GM11168 (cell line): Measurements from ENCODE around the gene TMEM52.

ENCODE experiments used
- in situ Hi-C: fragments of 300-500 bp; cut with MboI; formaldehyde crosslinking; loops from one replicate; pipeline ENCODE4 v1.12.0; 2022; ENCODE audit warnings: low sequenced_read_pairs; ENCODE audit not compliant: unreplicated experiment

The TMEM52 gene

DNA sequence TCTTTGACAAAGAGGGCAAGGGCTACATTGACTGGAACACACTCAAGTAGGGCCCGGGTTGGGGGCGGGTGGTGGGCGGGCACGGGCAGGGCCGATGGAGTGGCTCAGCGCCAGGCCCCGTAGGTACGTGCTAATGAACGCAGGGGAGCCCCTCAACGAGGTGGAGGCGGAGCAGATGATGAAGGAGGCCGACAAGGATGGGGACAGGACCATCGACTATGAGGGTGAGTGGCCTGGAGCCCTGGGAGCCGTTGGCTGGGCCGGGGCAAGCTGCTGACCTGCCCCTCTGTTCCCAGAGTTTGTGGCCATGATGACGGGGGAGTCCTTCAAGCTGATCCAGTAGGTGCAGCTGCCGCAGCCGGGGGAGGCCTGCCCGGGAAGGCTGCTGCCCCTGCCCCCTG lies 2.2 kb downstream of the TMEM52 start:
- in situ Hi-C loops = no loop called here

DNA sequence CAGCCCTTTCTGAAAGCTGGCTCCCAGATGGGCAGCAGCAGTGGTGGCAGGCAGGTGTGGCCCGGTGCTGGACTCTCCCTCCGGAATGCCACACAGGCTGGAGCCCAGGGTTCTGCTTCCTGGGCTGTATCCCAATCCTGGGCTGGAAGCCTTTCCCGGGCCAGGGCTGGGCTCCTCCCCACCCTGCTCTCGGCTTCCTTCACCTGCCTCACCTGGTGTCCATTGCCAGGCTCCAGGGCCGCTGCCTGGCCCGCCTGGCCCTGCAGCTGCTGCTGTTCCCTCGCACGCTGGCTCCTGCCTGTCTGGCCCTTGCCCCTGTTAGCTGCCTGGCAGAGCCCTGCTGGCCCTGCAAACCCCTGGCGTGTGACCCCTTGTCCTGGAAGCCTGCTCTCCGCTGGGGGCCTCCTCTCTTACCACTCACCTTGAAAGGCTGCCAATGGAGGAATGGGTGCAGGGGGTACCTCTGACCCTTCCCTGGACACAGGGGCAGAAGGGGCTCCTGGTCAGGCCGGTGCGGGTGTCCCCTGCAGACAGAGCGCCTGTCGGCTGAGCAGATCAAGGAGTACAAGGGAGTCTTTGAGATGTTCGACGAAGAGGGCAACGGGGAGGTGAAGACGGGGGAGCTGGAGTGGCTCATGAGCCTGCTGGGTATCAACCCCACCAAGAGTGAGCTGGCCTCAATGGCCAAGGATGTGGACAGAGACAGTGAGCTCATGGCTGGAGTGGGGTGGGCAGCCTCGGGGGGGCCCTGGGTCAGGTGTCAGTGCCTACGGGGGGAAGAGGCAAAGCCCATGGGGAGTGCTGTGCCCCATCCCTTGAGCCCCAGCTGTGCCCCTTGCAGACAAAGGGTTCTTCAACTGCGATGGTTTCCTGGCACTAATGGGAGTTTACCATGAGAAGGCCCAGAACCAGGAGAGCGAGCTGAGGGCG lies 2.9 kb downstream of the TMEM52 start:
- in situ Hi-C loops = no loop called here

DNA sequence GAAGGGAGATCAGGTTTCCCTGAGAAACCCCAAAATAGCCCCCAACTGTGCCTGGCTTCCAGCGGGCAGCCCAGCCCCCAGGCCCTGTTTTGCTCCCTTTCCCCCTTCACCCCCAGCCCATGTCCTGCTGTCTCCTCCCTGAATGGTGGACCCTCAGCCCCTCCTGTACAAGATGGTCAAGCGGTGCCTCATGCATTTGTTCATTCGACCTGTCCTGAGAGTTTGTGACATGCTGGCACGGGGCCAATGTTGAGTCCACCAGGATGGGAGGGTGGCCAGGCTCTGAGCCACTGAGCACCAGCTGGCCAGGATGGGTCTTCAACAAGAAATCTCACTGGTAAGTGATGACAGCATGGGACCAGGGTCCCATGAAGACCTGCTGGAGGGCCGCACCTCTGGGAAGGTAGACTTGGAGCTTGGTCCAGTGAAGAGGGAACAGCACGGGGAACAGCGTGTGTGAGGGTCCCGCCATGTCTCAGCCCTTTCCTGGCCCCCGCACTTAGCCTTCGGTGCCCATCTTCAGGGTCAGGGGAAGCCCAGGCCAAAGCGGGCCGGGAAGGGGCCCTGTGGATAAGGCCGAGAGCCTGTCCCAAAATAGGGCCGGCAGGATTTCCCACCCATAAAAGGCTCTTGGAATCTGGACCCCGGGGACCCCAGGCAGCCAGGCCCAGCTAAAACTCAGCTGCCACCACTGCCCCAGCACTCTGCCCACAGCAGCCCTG lies 3.9 kb downstream of the TMEM52 start, which contains the start of gene CALML6:
TSS of gene CALML6 (plus strand) at position 290 of the 722 bp plus-strand sequence. CDS start at position 311, 21 bp downstream.
- in situ Hi-C loops = no loop called here

DNA sequence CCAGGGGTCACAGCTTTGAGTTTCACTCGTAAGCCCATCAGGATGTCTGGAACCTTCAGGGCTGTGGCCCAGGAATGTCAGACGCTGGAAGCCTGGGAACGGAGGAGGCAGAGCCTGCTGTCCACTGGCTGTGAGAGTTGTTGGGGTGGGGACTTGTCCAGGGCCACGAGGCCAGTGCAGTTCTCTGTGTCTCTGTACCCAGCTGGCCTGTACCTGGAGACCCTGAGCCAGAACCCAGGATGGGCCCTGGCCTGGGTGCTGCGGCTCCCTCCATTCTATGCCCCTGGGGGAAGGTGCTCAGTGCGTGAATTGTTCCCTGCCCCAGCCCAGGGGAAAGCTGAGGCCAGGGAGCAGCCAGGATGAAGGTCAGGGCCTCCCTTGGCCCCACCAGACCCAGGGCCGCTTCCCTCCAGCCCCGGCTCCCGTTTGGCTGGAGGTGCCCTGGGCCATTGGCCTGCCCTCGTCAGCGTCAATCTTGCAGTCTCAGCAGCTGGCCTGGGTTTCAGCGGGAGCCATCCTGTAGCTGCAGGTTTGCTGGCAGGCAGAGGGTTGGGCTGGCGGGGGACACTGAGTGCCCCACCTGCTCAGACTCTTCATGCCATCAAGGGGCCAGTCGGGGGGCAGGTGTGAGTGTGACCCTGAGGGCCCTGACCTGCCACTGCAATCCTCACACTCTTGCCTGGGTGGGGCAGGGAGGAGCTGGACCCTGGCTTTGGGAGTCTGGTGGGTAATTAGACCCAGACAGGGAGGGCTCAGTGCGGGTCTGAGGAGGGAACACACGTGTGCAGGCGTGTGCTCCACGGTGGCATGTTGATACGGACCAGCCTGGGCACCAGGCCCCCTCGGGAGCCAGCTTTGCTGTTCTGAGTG lies 4.7 kb downstream of the TMEM52 start:
- in situ Hi-C loops = no loop called here

DNA sequence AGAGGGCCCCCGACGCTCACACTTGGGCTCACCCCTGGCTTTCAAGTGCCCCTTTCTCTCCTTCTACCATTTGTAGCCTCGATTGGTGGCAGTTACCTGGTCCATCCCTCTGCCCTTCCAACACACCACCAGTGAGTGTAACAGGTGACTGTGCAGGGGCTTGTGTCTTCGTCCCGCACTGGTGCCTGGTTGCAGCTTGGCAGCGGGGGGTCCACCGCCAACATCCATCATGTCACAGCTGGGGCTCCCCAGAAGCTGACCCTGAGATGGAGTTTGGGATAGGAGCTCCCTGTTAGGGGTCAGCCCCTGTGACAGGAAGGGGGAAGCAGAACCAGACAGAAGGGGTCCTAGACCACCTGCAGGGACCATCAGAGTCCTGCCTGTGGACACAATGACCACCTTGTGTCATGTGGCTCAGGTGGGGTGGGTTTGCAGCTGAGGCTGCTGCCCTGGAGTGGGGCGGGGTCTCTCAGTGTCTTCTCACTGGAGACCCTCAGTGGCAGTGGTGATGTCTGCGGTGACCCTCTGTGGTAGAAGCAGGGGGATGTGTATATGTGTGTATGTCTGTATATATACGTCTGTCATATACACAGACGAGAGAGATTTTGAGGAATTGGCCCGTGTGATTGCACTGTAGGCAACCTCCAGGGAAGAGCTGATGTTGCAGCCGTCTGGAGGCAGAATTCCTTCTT lies 7.6 kb downstream of the TMEM52 start:
- in situ Hi-C loops = no loop called here

DNA sequence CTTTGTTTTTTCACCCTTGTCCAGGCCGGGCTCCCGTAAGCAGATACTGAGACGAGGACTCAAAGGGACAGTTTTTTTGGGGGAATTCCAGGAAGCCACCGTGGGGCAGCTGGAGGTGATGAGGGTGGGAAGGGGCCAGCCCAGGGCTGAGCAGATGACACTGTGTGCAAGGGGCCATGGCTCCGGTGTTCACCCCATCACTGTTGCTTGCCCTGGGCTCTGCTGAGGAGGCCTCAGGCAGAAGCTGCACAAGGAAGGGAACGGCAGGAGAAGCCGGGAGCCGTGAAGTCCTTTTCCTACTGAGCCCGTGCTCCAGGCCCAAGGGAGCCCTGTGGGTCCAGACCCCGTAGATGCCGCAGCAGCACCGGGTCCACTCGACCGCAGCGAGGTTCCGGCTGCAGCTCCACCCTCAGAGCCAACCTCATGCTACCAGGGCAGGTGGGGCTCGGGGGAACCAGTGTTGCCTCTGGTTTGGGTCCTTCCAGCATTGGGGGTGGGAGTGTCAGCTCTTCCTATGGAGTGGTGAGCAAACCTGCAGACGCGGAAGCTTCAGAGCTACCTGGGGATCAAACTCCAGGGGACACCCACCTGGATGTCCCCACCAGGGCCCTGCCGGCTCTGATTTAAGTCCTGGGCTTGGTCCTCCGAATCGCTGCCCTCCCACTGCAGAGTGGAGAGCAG lies 8.3 kb downstream of the TMEM52 start:
- in situ Hi-C loops = no loop called here

DNA sequence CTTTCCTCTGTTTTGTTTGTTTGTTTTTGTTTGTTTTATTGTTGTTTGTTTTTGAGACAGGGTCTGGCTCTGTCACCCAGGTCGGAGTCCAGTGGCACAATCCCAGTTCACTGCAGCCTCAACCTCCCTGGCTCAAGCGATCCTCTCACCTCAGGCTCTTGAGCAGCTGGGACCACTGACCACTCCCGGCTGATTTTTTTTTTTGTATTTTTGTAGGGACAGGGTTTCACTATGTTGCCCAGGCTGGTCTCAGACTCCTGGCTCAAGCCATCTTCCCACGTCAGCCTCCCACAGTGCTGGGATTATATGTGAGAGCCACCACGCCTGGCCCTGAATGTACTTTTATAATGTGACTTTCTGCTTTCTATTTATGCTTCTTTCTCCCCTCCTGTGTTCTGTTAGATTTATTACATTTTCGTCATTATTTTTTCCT lies 9.0 kb downstream of the TMEM52 start:
- in situ Hi-C loops = no loop called here

DNA sequence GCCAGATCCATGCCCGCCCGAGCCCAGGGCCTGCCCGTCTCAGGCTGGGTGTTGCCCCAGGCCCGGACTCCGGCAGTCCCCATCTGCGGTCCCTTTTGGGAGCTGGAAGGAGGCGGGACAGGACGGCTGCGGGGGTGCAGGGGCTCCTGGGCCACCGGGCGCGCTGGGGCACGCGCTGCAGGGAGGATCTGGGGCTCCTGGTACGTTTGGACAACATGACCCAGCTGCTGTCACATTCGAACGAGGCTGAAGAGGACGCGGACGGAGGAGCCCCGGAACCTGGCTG lies 10.6 kb downstream of the TMEM52 start:
- in situ Hi-C loops = no loop called here

DNA sequence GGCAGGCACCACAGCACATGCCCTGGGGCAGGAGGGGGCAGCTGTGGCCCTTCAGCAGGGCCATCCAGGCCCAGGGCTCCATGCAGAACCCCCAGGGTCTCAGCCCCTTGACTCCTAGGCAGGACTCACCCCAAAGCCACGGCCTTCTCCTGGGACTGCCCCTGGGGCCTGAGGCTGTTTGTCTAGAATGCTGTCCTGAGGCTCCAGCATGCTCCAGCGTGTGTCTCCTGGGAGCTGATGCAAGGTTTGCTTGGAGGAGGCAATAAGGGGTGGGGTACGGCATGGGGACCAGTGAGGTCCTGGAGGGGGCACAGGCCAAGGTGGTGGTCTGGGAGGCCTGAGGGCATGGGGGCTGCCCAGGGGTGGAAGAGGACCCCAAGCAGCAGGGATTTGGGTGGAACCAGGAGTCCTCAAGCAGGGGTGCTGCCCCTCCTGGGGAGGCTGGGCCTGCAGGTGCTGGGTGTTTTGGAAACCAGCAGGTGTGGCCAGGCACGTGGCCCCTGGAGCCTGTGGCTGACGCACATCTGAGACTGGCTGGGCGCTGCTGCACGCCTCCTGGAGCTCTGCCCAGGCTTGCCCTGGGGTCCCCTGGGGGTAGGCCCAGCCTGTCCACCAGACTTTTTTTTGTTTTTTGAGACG lies 11.9 kb downstream of the TMEM52 start:
- in situ Hi-C loops = no loop called here

DNA sequence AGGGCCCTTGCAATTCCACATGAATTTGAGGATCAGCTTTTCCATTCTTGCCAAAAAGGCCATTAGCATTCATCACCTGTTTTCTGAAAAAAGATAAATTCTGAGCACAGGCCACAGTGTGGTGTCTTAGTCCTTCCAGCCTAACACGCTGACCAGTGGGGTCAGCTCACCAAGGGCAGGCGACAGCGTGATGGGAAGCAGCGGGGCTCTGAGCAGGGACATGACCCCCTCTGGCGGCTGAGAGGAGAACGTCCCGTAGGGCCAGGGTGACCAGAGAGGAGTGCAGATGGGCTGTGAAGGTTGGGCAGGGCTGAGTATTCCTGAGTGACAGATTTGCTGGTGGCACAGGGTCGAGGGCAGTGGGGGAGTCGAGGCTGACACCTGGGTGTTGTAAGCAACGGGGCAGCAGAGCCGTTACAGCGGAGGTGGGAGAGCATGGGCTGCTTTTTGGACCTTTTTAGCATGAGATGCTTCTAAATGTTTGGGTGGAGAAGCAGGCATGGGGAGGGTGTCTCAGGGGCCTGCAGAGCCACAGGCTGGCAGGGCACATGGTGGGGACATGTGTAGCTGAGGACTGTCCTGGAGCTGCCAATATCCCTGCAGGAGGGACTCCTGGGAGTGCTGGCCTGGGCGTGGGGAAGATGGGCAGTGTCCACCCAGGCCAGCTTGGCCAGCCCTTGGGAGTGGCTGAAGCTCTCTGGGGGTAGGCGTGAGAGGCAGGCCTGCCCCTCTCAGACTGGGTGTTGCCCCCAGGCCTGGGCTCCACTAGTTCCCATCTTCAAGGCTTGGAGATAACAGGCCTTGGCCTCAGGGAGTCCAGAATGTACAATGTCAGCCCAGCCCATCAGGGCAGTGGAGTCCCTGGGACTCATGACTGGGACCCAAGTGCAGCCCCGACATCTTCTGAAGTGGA lies 12.6 kb downstream of the TMEM52 start:
- in situ Hi-C loops = no loop called here

DNA sequence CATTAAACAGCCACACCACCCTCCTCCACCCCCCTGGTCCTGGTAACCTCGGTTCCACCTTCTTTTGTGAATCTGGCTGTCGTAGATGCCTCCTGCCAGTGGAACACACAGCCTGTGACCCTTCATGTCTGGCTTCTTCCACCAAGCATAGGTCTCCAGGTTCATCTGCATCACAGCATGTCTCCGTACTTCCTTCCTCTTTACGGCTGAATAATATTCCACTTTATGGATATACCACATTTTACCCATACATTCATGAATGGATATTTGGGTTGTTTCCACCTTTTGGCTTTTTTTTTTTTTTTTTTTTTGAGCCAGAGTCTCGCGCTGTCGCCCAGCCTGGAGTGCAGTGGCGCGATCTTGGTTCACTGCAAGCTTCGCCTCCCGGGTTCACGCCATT lies 15.9 kb downstream of the TMEM52 start:
- in situ Hi-C loops = no loop called here

DNA sequence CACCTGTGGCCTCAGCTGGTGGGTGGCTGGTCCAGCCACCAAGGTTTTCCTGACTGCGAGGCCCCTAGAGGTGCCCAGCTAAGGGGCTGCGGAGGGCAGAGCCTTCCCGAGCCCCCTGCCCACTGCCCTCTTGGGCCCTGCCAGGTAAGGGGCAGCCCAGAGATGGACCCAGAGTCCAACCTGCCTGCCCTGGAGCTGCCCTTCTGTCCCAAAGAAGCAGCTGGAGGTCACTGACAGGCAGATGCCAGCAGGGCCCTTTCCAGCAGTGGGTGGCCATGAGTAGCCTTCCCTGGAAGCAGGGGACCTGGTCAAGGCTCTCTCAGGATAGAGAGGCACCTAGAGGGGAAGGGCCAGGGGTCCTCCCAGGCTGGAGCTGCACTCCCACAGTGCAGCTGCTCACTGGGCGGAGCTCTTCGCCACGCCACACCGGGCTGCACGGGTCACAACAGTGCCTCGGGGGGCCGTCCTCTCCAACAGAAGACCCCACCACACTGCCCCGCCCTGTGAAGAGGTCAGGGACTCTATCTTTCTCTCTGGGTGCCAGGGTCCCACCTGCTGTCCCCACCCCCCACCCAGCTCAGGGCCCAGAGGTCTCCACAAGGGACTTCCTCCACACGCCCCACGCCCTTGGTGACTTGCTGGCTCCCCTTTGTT lies 17.3 kb downstream of the TMEM52 start:
- in situ Hi-C loops = no loop called here

DNA sequence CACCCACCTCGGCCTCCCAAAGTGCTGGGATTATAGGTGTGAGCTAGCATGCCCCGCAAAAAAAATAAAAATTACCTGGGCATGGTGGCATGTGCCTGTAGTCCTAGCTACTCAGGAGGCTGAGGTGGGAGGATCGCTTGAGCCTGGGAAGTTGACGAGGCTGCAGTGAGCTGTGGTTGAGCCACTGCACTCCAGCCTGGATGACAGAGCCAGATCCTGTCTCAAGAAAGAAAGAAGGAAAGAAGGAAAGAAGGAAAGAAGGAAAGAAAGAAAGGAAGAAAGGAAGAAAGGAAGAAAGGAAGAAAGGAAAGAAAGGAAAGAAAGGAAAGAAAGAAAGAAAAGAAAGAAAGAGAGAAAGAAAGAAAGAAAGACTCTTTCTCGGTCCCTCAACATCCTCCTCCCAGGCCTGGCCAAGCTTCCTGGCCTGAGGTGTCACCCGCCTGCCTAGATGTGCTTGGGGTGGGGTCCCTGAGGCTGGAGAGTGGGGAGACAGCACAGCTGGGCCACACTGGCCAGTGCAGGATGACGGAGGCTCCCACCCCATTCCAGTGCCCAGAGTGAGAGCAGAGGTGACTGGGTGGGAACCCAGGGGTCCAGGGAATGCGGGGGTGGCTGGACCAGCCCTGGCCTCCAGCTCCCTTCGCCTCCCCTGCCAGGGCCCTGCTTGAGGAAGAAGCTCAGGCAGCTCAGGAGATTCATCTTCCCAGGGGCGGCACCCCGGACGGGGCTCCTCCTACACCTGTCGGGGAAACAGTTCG lies 18.0 kb downstream of the TMEM52 start:
- in situ Hi-C loops = no loop called here

DNA sequence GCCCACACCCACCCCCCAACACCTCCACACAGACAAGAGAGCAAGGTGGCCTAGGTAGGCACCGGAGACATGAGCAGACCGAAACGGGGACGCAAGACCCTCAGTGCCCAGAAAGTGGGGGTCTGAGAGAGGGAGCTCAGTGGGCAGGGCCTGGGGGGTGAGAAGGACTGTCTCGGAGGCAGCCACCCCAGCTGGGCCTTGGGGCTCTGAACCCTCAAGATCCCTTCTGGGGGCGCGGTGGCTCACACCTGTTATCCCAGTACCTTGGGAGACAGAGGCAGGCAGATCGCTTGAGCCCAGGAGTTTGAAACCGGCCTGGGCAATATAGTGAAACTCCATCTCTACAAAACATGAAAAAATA lies 19.1 kb downstream of the TMEM52 start:
- in situ Hi-C loops = no loop called here

DNA sequence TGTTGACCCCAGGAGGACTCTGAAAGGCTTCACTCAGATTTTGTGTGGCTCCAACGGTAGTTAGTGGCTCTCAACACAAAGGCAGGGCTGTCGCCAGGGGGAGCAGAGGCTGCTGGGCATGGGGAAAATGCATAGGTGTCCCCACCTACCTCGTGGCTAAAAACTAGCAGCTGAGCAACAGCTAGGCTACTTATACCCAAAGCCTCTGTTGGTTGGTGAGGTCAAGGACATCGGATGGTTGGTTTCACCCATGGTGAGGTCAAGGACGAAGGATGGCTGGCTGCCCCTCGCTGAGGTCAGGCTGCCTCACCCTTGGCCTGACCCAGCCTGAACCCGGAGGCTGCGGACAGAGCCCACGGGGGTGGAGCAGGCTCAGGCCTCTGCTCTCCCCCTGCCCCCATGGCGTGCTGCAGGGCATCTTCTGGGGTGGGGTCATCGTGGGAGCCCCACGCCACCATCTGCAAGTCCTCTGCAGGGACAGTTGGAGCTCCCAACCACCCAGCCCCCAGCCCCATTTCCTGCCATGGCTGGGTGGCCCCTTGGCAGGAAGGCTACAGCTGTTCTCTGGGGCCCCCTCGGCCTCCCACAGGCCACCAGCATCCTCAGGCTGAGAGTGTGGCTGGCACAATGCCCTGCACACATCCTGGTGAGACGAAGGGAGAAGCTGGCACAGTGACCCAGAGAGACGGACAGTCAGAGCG lies 19.7 kb downstream of the TMEM52 start:
- in situ Hi-C loops = no loop called here

DNA sequence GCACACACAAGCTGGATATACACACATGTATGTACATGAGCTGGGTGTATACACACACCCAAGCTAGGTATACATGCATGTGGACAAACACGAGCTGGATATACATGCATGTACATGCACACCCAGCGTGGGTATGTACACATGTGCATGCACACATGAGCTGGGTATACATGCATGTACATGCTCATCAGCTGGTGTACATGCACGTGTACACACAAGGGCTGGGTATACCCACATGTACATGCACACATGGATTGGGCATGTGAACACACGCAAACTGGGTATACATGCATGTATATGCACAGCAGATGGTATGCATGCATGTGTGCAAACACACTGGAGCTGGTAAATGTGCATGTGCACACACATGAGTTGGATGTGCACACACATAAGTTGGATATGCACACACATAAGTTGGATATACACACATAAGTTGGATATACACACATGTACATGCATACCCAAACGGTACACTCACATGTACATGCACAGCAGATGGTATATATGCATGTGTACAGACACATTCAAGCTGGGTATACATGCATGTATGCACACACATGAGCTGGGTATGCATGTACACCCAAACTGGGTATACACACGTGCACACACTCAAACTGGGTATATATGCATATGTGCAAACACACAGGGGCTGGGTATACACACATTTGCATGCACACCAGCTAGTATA lies 20.7 kb downstream of the TMEM52 start:
- in situ Hi-C loops = no loop called here
